ENCODE measurements around the gene MYCN. TPM values are rescaled to one million over a fixed set of nuclear protein-coding genes. Genes with fewer than 3 reads are reported as not detected.

The MYCN gene
- polyA plus RNA-seq, 1 of the 3 experiments (the other 2 are of a cell fraction) = 0.03 TPM

GRCh38 chr2:15913146-15913545, 27.2 kb upstream of the MYCN start:
- 59% methylated on average over 9 of the region's 9 CpGs for WGBS (ENCODE audit: low lambda C conversion rate)
- Histone ChIP-seq H3K36me3 (replicated peaks in 1 of 2; ENCODE audit: control insufficient read depth in 1 of 2, insufficient read depth in 2 of 2, low read length in 1 of 2) (no peaks in the 10 kb centered on the region), H3K9me3 (no peaks in the 10 kb centered on the region), H3K27me3 (ENCODE audit: insufficient read depth) (no peaks in the 10 kb centered on the region), H3K27ac (ENCODE audit: low read depth in 2 of 2, low read length in 1 of 2) (no peak overlapping the region), H3K9me2 (no peaks in the 10 kb centered on the region), H3K4me1 (ENCODE audit: control insufficient read depth in 1 of 2, insufficient read depth in 2 of 2, low read depth in 1 of 2, low read length in 1 of 2) (peaks cover 0 to 6% of the 10 kb centered on the region in 2 experiments; a peak in 1 of 4 replicates), H3K4me3 (ENCODE audit: low read depth in 2 of 2, low read length in 1 of 2) (no peak overlapping the region), H3K9ac (no peak overlapping the region), H4K20me1 (ENCODE audit: insufficient read depth) (no peaks in the 10 kb centered on the region), H2AFZ (ENCODE audit: low read depth) (no peak overlapping the region), H3K79me2 (ENCODE audit: insufficient read depth) (no peaks in the 10 kb centered on the region), H3K4me2 (no peak overlapping the region), H3F3A (replicated peaks; ENCODE audit: insufficient read depth) (no peaks in the 10 kb centered on the region)
- TF ChIP-seq RFX5 (IDR thresholded peaks at IDR 0.05; ENCODE audit: low read length) (no peak), TAF1 (IDR thresholded peaks at IDR 0.05; ENCODE audit: borderline replicate concordance, low read depth, low read length) (no peak), NFIC (IDR thresholded peaks at IDR 0.05; ENCODE audit: borderline replicate concordance) (no peak), JUND (IDR thresholded peaks at IDR 0.05) (no peak), RAD21 (IDR thresholded peaks at IDR 0.05; ENCODE audit: low read length) (no peak), FOXJ3 (CRISPR knock-in tag; IDR thresholded peaks at IDR 0.05) (no peak), REST (IDR thresholded peaks at IDR 0.05; ENCODE audit: low read depth, low read length) (no peak), CTCF (IDR thresholded peaks at IDR 0.05) (no peak), EZH2phosphoT487 (IDR thresholded peaks at IDR 0.05; ENCODE audit: borderline replicate concordance, low read depth) (no peak)
- POLR2A ChIA-PET = no interaction called here
- DNase-seq = no peak
- CTCF ChIA-PET = interaction anchor here (0.8 to 1.0 kb wide), 2 partner anchors 14 to 596 kb away, joined by 3 read pairs; no protein-coding TSS in a partner anchor

GRCh38 chr2:15914596-15915385, 25.6 kb upstream of the MYCN start:
- ChIA-PET POLR2A (no interaction called here), CTCF (interaction anchor here (1.0 to 3.4 kb wide), 5 partner anchors 12 to 842 kb away, joined by 3 to 16 read pairs (median 3); partner anchors contain the start of gene MYCN)
- peaks cover 0 to 13% of the 10 kb centered on the region in 2 experiments; a peak in 1 of 4 replicates for H3K4me1 ChIP-seq (ENCODE audit: control insufficient read depth in 1 of 2, insufficient read depth in 2 of 2, low read depth in 1 of 2, low read length in 1 of 2)
- no peak overlapping the region for H2AFZ ChIP-seq (ENCODE audit: low read depth)
- H3K4me3 ChIP-seq (ENCODE audit: low read depth in 2 of 2, low read length in 1 of 2) = no peak overlapping the region
- no peaks in the 10 kb centered on the region for H3K9me2 ChIP-seq
- no peak for DNase-seq
- no peak overlapping the region for H3K9ac ChIP-seq
- 39% methylated on average over 10 of the region's 10 CpGs for WGBS (ENCODE audit: low lambda C conversion rate)
- no peaks in the 10 kb centered on the region for H3F3A ChIP-seq (replicated peaks; ENCODE audit: insufficient read depth)
- H3K9me3 ChIP-seq = no peaks in the 10 kb centered on the region
- no peaks in the 10 kb centered on the region for H4K20me1 ChIP-seq (ENCODE audit: insufficient read depth)
- no peaks in the 10 kb centered on the region for H3K79me2 ChIP-seq (ENCODE audit: insufficient read depth)
- H3K4me2 ChIP-seq = no peak overlapping the region
- no peak overlapping the region for H3K27ac ChIP-seq (ENCODE audit: low read depth in 2 of 2, low read length in 1 of 2)
- no peaks in the 10 kb centered on the region for H3K36me3 ChIP-seq (replicated peaks in 1 of 2; ENCODE audit: control insufficient read depth in 1 of 2, insufficient read depth in 2 of 2, low read length in 1 of 2)
- no peaks in the 10 kb centered on the region for H3K27me3 ChIP-seq (ENCODE audit: insufficient read depth)
- TF ChIP-seq NRF1 (IDR thresholded peaks at IDR 0.05; ENCODE audit: low read depth, low read length) (no peak), USF1 (IDR thresholded peaks at IDR 0.05; ENCODE audit: borderline replicate concordance, low read depth) (no peak), EZH2phosphoT487 (IDR thresholded peaks at IDR 0.05; ENCODE audit: borderline replicate concordance, low read depth) (no peak), TEAD4 (IDR thresholded peaks at IDR 0.05; ENCODE audit: borderline replicate concordance, insufficient read depth) (no peak), USF2 (IDR thresholded peaks at IDR 0.05; ENCODE audit: borderline replicate concordance, low read depth, low read length) (no peak), MXI1 (IDR thresholded peaks at IDR 0.05; ENCODE audit: low read depth, low read length) (no peak), YY1 (IDR thresholded peaks at IDR 0.05; ENCODE audit: low read depth) (no peak), FOSL2 (IDR thresholded peaks at IDR 0.05; ENCODE audit: borderline replicate concordance, low read depth) (no peak), TAF1 (IDR thresholded peaks at IDR 0.05; ENCODE audit: borderline replicate concordance, low read depth, low read length) (no peak), SIN3A (IDR thresholded peaks at IDR 0.05; ENCODE audit: borderline replicate concordance, low read depth, low read length) (no peak), RCOR1 (IDR thresholded peaks at IDR 0.05; ENCODE audit: low read length) (no peak)
